Measurements from ENCODE around the gene FTSJ1.

The FTSJ1 gene

GRCh38 chrX:48472225-48472624 is 3.8 kb upstream of the FTSJ1 start:
- Histone ChIP-seq H3K27me3 (replicated peaks; ENCODE audit: control insufficient read depth, insufficient read depth, low read length) (peaks cover 3% of the 10 kb centered on the region), H3K4me3 (ENCODE audit: low read length) (no peak overlapping the region)
- DNase-seq (ENCODE audit: low read depth) = no peak

GRCh38 chrX:48472851-48473703 is 2.9 kb upstream of the FTSJ1 start:
- Histone ChIP-seq H3K9ac (ENCODE audit: low read length) (no peak overlapping the region), H3K4me3 (ENCODE audit: low read length) (no peak overlapping the region), H3K36me3 (ENCODE audit: control insufficient read depth, insufficient read depth, low read length, severe bottlenecking) (no peaks in the 10 kb centered on the region), H3K4me1 (ENCODE audit: control insufficient read depth, insufficient read depth, low read length) (no peaks in the 10 kb centered on the region), H3K9me3 (ENCODE audit: control insufficient read depth, low read length) (no peaks in the 10 kb centered on the region), H3K27me3 (replicated peaks; ENCODE audit: control insufficient read depth, insufficient read depth, low read length) (no peaks in the 10 kb centered on the region)
- DNase-seq (ENCODE audit: low read depth) = no peak

More at GRCh38 chrX:48472225-48472624, 3.8 kb upstream of the FTSJ1 start:
- no peaks in the 10 kb centered on the region for H3K9me3 ChIP-seq (ENCODE audit: control insufficient read depth, low read length)
- peaks cover 4% of the 10 kb centered on the region for H3K4me1 ChIP-seq (ENCODE audit: control insufficient read depth, insufficient read depth, low read length)
- H3K36me3 ChIP-seq (ENCODE audit: control insufficient read depth, insufficient read depth, low read length, severe bottlenecking) = no peaks in the 10 kb centered on the region
- H3K9ac ChIP-seq (ENCODE audit: low read length) = no peak overlapping the region

- Histone ChIP-seq H3K27me3 (replicated peaks; ENCODE audit: control insufficient read depth, insufficient read depth, low read length) (no peaks in the 10 kb centered on the region), H3K9ac (ENCODE audit: low read length) (no peak overlapping the region), H3K4me3 (ENCODE audit: low read length) (no peak overlapping the region), H3K36me3 (ENCODE audit: control insufficient read depth, insufficient read depth, low read length, severe bottlenecking) (no peaks in the 10 kb centered on the region), H3K4me1 (ENCODE audit: control insufficient read depth, insufficient read depth, low read length) (no peaks in the 10 kb centered on the region), H3K9me3 (ENCODE audit: control insufficient read depth, low read length) (no peaks in the 10 kb centered on the region)
- no peak for DNase-seq (ENCODE audit: low read depth)
These were observed 2.4 kb upstream of the FTSJ1 start for GRCh38 chrX:48473704-48473990.

DNA sequence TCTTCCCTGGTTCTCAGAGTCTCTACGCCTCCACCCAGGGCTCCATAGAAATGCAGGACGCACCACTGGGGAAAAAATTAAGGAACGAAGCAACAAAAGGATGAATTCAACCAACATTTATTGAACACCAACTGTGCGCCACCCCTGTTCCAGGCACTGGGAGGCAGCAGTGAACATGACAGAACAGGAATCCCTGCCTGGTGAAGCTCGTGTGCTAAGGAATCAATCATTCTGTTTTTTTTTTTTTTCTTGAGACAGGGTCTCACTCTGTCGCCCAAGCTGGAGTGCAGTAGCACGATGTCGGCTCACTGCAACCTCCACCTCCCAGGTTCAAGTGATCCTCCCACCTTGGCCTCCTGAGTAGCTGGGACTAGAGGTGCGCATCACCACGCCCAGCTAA is 1.9 kb upstream of the FTSJ1 start:
- no peak overlapping the region for H3K4me3 ChIP-seq (ENCODE audit: low read length)
- no peaks in the 10 kb centered on the region for H3K4me1 ChIP-seq (ENCODE audit: control insufficient read depth, insufficient read depth, low read length)
- no peaks in the 10 kb centered on the region for H3K27me3 ChIP-seq (replicated peaks; ENCODE audit: control insufficient read depth, insufficient read depth, low read length)
- H3K9me3 ChIP-seq (ENCODE audit: control insufficient read depth, low read length) = no peaks in the 10 kb centered on the region
- no peaks in the 10 kb centered on the region for H3K36me3 ChIP-seq (ENCODE audit: control insufficient read depth, insufficient read depth, low read length, severe bottlenecking)
- DNase-seq (ENCODE audit: low read depth) = no peak
- no peak overlapping the region for H3K9ac ChIP-seq (ENCODE audit: low read length)

GRCh38 chrX:48474581-48474980 is 1.4 kb upstream of the FTSJ1 start:
- no peak overlapping the region for H3K4me3 ChIP-seq (ENCODE audit: low read length)

DNA sequence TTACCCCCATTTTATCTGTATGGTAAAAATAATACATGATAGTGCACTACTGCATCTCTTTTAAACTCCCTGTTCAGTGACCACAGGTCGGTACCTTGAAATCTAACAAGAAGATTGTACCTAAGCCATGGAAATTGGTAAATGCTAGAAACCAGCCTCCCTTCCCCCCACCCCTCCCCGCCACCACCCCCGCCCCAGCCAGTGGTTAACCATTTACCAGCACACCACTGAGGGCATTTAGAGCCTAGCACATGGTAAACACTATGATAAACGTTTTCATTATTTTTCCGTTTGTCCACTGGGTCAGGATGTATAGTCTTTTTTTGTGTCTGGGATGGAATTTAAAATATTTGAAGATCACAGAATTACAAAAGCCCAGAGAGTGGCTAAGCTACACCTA is 703 bp upstream of the FTSJ1 start:
- H3K36me3 ChIP-seq (ENCODE audit: control insufficient read depth, insufficient read depth, low read length, severe bottlenecking) = no peaks in the 10 kb centered on the region
- H3K27me3 ChIP-seq (replicated peaks; ENCODE audit: control insufficient read depth, insufficient read depth, low read length) = no peaks in the 10 kb centered on the region
- H3K4me3 ChIP-seq (ENCODE audit: low read length) = peak overlapping the region; percentile 89
- no peaks in the 10 kb centered on the region for H3K9me3 ChIP-seq (ENCODE audit: control insufficient read depth, low read length)
- H3K4me1 ChIP-seq (ENCODE audit: control insufficient read depth, insufficient read depth, low read length) = no peaks in the 10 kb centered on the region
- peak overlapping the region; percentile 94 for H3K9ac ChIP-seq (ENCODE audit: low read length)
- no peak for DNase-seq (ENCODE audit: low read depth)

More at GRCh38 chrX:48474581-48474980, 1.4 kb upstream of the FTSJ1 start:
- no peaks in the 10 kb centered on the region for H3K27me3 ChIP-seq (replicated peaks; ENCODE audit: control insufficient read depth, insufficient read depth, low read length)
- no peak for DNase-seq (ENCODE audit: low read depth)
- no peaks in the 10 kb centered on the region for H3K9me3 ChIP-seq (ENCODE audit: control insufficient read depth, low read length)
- H3K4me1 ChIP-seq (ENCODE audit: control insufficient read depth, insufficient read depth, low read length) = no peaks in the 10 kb centered on the region
- no peak overlapping the region for H3K9ac ChIP-seq (ENCODE audit: low read length)
- H3K36me3 ChIP-seq (ENCODE audit: control insufficient read depth, insufficient read depth, low read length, severe bottlenecking) = no peaks in the 10 kb centered on the region

- Histone ChIP-seq H3K36me3 (ENCODE audit: control insufficient read depth, insufficient read depth, low read length, severe bottlenecking) (peaks cover 9% of the 10 kb centered on the region), H3K27me3 (replicated peaks; ENCODE audit: control insufficient read depth, insufficient read depth, low read length) (no peaks in the 10 kb centered on the region), H3K9ac (ENCODE audit: low read length) (peak overlapping the region; percentile 94), H3K9me3 (ENCODE audit: control insufficient read depth, low read length) (no peaks in the 10 kb centered on the region), H3K4me1 (ENCODE audit: control insufficient read depth, insufficient read depth, low read length) (no peaks in the 10 kb centered on the region), H3K4me3 (ENCODE audit: low read length) (peak overlapping the region; percentile 89)
- no peak for DNase-seq (ENCODE audit: low read depth)
These were observed 920 bp downstream of the FTSJ1 start for GRCh38 chrX:48476919-48477318.

DNA sequence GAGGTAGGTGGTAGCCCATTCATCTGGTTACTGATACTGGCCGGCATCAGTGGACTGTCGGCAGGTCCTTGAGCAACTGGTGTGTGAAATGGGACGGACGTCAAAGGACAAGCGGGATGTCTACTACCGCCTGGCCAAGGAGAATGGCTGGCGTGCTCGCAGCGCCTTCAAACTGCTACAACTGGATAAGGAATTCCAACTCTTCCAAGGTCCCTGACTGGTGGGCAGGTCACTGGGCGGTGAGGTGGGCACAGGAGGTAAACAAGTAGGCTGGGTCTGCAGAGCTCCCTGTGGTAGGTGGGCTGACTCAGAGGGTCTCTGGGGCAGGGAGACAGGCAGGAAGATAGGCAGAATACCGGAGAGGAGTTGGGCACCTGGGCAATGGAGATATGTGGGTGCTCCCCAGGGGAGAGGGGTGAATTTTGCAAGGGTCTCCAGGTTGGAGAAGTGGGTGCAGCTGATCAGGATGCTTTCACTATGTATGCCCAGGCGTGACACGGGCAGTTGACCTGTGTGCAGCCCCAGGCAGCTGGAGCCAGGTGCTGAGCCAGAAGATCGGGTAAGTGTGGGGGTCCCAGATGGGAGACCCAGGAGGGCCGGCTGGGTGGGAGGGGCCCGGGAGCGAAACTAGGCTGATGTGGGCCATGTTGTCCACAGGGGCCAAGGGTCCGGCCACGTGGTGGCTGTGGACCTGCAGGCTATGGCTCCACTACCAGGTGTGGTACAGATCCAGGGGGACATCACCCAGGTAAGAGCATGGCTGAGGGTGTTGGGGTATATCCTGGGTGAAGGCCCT is 2.2 kb downstream of the FTSJ1 start:
- peak overlapping the region; percentile 89 for H3K4me3 ChIP-seq (ENCODE audit: low read length)
- no peak for DNase-seq (ENCODE audit: low read depth)

GRCh38 chrX:48478806-48479205 is 2.8 kb downstream of the FTSJ1 start:
- H3K36me3 ChIP-seq (ENCODE audit: control insufficient read depth, insufficient read depth, low read length, severe bottlenecking) = peaks cover 16% of the 10 kb centered on the region
- H3K4me1 ChIP-seq (ENCODE audit: control insufficient read depth, insufficient read depth, low read length) = no peaks in the 10 kb centered on the region
- H3K9ac ChIP-seq (ENCODE audit: low read length) = no peak overlapping the region

More for the DNA sequence above, 2.2 kb downstream of the FTSJ1 start:
- H3K4me1 ChIP-seq (ENCODE audit: control insufficient read depth, insufficient read depth, low read length) = no peaks in the 10 kb centered on the region
- peaks cover 16% of the 10 kb centered on the region for H3K36me3 ChIP-seq (ENCODE audit: control insufficient read depth, insufficient read depth, low read length, severe bottlenecking)
- no peak overlapping the region for H3K9ac ChIP-seq (ENCODE audit: low read length)
- H3K27me3 ChIP-seq (replicated peaks; ENCODE audit: control insufficient read depth, insufficient read depth, low read length) = peaks cover 4% of the 10 kb centered on the region
- H3K9me3 ChIP-seq (ENCODE audit: control insufficient read depth, low read length) = no peaks in the 10 kb centered on the region

GRCh38 chrX:48480142-48480541 is 4.1 kb downstream of the FTSJ1 start:
- H3K4me3 ChIP-seq (ENCODE audit: low read length) = no peak overlapping the region
- no peak for DNase-seq (ENCODE audit: low read depth)
- no peak overlapping the region for H3K9ac ChIP-seq (ENCODE audit: low read length)
- no peaks in the 10 kb centered on the region for H3K9me3 ChIP-seq (ENCODE audit: control insufficient read depth, low read length)
- no peaks in the 10 kb centered on the region for H3K4me1 ChIP-seq (ENCODE audit: control insufficient read depth, insufficient read depth, low read length)
- peaks cover 4% of the 10 kb centered on the region for H3K27me3 ChIP-seq (replicated peaks; ENCODE audit: control insufficient read depth, insufficient read depth, low read length)
- H3K36me3 ChIP-seq (ENCODE audit: control insufficient read depth, insufficient read depth, low read length, severe bottlenecking) = peaks cover 18% of the 10 kb centered on the region

More at GRCh38 chrX:48478806-48479205, 2.8 kb downstream of the FTSJ1 start:
- no peak overlapping the region for H3K4me3 ChIP-seq (ENCODE audit: low read length)
- H3K9me3 ChIP-seq (ENCODE audit: control insufficient read depth, low read length) = no peaks in the 10 kb centered on the region
- peaks cover 4% of the 10 kb centered on the region for H3K27me3 ChIP-seq (replicated peaks; ENCODE audit: control insufficient read depth, insufficient read depth, low read length)
- no peak for DNase-seq (ENCODE audit: low read depth)

GRCh38 chrX:48480583-48480982 is 4.6 kb downstream of the FTSJ1 start:
- no peaks in the 10 kb centered on the region for H3K4me1 ChIP-seq (ENCODE audit: control insufficient read depth, insufficient read depth, low read length)
- no peaks in the 10 kb centered on the region for H3K9me3 ChIP-seq (ENCODE audit: control insufficient read depth, low read length)
- H3K36me3 ChIP-seq (ENCODE audit: control insufficient read depth, insufficient read depth, low read length, severe bottlenecking) = peaks cover 18% of the 10 kb centered on the region
- H3K4me3 ChIP-seq (ENCODE audit: low read length) = no peak overlapping the region
- DNase-seq (ENCODE audit: low read depth) = no peak
- H3K9ac ChIP-seq (ENCODE audit: low read length) = no peak overlapping the region
- peaks cover 4% of the 10 kb centered on the region for H3K27me3 ChIP-seq (replicated peaks; ENCODE audit: control insufficient read depth, insufficient read depth, low read length)

Measured in adipocyte (in vitro differentiated cells).